ENCODE results near the gene METTL22. TPM values are rescaled to one million over a fixed set of nuclear protein-coding genes. Genes with fewer than 3 reads are reported as not detected.

The METTL22 gene
- total RNA-seq, 1 donor from 2014 or later = 87.9 TPM

DNA sequence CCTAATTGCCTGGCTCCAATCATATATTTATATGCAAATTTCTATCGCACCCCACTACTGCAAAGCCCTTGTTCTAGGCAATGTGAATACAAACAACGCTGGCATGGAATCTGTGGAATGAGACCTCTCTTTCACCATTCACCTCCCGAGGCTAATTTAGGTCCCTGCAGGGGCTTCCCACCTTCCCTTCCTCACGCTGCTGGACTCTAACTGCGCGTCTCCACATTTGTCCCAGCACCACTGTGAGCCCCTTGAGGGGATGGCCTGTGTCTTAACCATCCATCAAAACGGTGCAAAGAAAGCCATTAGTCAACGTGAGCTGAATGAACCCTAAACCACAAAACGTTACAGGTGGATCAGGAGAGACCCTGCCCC lies 32.8 kb upstream of the METTL22 start:
- no peak for DNase-seq
- no peak overlapping the region for H3K27ac Mint-ChIP-seq (ENCODE audit: unreplicated experiment)
- no peaks in the 10 kb centered on the region for H3K4me1 Mint-ChIP-seq (ENCODE audit: low read depth, unreplicated experiment)
- peaks cover 4% of the 10 kb centered on the region for H3K27me3 Mint-ChIP-seq (ENCODE audit: unreplicated experiment)
- TF ChIP-seq, protein P1, sequence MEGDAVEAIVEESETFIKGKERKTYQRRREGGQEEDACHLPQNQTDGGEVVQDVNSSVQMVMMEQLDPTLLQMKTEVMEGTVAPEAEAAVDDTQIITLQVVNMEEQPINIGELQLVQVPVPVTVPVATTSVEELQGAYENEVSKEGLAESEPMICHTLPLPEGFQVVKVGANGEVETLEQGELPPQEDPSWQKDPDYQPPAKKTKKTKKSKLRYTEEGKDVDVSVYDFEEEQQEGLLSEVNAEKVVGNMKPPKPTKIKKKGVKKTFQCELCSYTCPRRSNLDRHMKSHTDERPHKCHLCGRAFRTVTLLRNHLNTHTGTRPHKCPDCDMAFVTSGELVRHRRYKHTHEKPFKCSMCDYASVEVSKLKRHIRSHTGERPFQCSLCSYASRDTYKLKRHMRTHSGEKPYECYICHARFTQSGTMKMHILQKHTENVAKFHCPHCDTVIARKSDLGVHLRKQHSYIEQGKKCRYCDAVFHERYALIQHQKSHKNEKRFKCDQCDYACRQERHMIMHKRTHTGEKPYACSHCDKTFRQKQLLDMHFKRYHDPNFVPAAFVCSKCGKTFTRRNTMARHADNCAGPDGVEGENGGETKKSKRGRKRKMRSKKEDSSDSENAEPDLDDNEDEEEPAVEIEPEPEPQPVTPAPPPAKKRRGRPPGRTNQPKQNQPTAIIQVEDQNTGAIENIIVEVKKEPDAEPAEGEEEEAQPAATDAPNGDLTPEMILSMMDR (IDR thresholded peaks at IDR 0.05; ENCODE audit: partially characterized antibody, unreplicated experiment) = no peak
- peaks cover 7% of the 10 kb centered on the region for H3K9me3 Mint-ChIP-seq (ENCODE audit: unreplicated experiment)
- H3K4me3 Mint-ChIP-seq (ENCODE audit: unreplicated experiment) = peak overlapping the region; percentile 10
- H3K36me3 Mint-ChIP-seq (ENCODE audit: unreplicated experiment) = no peaks in the 10 kb centered on the region

DNA sequence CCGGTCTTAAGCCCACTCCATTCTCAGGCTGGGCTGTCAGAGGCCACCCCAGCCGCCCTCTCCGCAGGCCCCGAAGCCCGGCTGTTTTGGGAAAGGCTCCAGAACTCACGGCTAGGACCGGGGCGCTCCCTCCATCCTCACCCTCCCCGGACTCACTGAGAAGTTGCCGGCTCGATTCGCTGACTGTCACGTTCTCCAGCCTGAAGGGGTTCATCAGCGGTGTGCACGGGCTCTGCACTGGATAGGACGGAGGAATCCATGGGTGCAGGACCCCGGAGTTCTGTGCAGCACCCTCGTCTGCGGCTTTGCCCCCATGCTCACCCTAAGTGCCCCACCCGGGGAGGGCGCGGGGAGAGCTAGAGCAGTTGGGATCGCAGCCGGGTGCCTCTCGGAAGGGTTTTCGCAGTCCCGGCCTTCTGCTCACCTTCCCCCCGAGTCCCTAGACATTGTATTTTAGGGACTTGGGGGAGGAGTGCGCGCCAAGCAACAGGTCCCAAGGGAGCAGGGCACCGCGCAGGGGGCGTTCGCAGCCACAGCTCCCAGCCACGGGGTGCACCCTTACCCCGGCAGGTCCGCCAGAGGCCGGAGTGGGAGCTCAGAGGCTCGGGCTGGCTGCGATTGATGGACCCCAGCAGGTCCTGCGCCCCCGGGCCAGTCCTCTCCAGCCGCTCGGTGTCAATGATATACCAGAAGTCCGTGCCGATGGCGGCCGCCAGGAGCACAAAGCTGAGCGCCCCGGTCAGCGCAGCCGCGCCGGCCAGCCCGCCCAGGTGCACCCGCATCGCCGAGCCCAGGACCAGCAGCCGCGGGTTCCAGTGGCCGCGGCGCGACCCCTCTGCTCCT lies 32.2 kb upstream of the METTL22 start:
- H3K4me1 Mint-ChIP-seq (ENCODE audit: low read depth, unreplicated experiment) = no peaks in the 10 kb centered on the region
- peak; percentile 55 for DNase-seq
- TF ChIP-seq, protein P1 (IDR thresholded peaks at IDR 0.05; ENCODE audit: partially characterized antibody, unreplicated experiment) = no peak
- H3K9me3 Mint-ChIP-seq (ENCODE audit: unreplicated experiment) = peaks cover 7% of the 10 kb centered on the region
- H3K27ac Mint-ChIP-seq (ENCODE audit: unreplicated experiment) = no peak overlapping the region
- H3K27me3 Mint-ChIP-seq (ENCODE audit: unreplicated experiment) = peaks cover 4% of the 10 kb centered on the region
- H3K4me3 Mint-ChIP-seq (ENCODE audit: unreplicated experiment) = peak overlapping the region; percentile 58
- H3K36me3 Mint-ChIP-seq (ENCODE audit: unreplicated experiment) = no peaks in the 10 kb centered on the region

DNA sequence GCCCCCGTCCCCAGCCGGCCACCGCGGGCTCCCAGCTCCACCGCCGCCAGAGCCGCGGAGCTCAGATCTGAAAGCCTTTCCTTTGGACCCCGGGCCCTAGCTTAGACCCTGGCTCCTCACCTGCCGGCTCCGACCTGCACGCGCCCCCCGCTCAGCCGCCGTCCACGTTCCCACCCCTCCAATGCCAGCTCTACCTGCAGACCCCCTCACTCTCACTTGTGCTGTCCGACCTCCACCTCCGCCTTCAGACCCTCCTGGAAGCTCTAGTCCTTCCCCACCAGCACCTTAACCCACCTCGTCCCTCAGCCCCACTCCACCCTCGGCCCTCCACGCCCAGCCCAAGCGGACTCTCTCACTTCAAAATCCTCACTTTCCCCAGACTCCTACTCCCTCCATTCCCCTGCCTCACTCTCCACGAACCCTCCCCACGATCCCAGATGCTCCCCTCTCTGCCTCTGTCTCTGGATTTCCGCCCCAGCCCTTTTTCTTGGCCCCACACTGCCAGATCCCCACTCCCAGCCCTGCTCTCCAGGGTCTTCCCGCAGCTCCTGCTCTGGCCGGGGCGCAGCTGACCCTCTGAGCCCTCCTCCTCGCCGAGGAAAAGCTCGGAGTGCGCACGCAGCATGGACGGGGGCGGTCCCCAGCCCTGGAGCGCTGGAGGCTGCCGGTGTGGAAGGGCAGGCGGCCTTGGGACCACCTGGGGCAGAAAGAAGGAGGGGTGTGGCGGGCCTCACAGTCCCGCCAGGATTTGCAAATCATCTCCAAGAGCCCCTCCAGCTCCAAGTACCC lies 31.4 kb upstream of the METTL22 start, which contains the start of gene TMEM114:
TSS of gene TMEM114 (minus strand) at position 612 of the 789 bp plus-strand sequence. CDS start 673 bp downstream, outside the sequence.
- TF ChIP-seq, protein P1 (IDR thresholded peaks at IDR 0.05; ENCODE audit: partially characterized antibody, unreplicated experiment) = no peak
- no peaks in the 10 kb centered on the region for H3K36me3 Mint-ChIP-seq (ENCODE audit: unreplicated experiment)
- H3K9me3 Mint-ChIP-seq (ENCODE audit: unreplicated experiment) = peaks cover 11% of the 10 kb centered on the region
- H3K4me1 Mint-ChIP-seq (ENCODE audit: low read depth, unreplicated experiment) = no peaks in the 10 kb centered on the region
- no peak within 1 kb of the TSS for H3K27ac Mint-ChIP-seq (ENCODE audit: unreplicated experiment)
- peaks cover 4% of the 10 kb centered on the region for H3K27me3 Mint-ChIP-seq (ENCODE audit: unreplicated experiment)
- H3K4me3 Mint-ChIP-seq (ENCODE audit: unreplicated experiment) = peak within 1 kb of the TSS; percentile 86
- peak; percentile 57 for DNase-seq

DNA sequence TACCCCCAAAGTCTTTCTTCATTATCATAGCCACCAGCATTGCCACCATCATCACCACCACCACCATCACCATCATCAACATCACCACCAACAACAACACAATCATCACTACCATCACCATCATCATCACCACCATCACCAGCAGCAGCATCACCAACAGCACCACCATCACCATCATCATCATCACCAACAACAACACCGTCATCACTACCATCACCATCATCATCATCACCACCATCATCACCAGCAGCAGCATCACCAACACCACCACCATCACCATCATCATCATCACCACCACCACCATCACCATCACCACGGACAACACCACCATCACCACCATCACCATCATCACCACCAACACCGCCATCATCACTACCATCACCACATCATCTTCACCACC lies 30.7 kb upstream of the METTL22 start:
- Mint-ChIP-seq H3K4me1 (ENCODE audit: low read depth, unreplicated experiment) (no peaks in the 10 kb centered on the region), H3K4me3 (ENCODE audit: unreplicated experiment) (no peak overlapping the region), H3K9me3 (ENCODE audit: unreplicated experiment) (peaks cover 13% of the 10 kb centered on the region), H3K27ac (ENCODE audit: unreplicated experiment) (no peak overlapping the region), H3K27me3 (ENCODE audit: unreplicated experiment) (peaks cover 6% of the 10 kb centered on the region), H3K36me3 (ENCODE audit: unreplicated experiment) (no peaks in the 10 kb centered on the region)
- TF ChIP-seq, protein P1 (IDR thresholded peaks at IDR 0.05; ENCODE audit: partially characterized antibody, unreplicated experiment) = no peak
- no peak for DNase-seq
